ENCODE results near the gene NMT1.

DNA sequence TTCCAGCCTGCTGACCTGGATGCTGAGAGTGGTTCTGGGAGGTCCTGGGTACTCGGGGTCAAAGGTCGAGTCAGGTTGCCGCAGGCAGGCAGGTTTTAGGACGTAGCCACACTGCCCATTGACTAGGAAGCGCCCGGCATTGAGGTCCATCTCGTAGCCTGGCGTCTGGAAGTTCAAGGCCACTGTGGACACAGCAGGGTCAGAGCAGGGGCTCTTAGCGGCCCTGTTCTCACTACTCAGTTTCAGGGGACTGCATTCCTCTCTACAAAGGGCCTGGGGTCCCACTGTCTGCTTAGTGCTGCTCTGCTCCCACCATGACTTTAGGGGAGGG lies 52.3 kb downstream of the NMT1 start:
- TF ChIP-seq, protein P1, sequence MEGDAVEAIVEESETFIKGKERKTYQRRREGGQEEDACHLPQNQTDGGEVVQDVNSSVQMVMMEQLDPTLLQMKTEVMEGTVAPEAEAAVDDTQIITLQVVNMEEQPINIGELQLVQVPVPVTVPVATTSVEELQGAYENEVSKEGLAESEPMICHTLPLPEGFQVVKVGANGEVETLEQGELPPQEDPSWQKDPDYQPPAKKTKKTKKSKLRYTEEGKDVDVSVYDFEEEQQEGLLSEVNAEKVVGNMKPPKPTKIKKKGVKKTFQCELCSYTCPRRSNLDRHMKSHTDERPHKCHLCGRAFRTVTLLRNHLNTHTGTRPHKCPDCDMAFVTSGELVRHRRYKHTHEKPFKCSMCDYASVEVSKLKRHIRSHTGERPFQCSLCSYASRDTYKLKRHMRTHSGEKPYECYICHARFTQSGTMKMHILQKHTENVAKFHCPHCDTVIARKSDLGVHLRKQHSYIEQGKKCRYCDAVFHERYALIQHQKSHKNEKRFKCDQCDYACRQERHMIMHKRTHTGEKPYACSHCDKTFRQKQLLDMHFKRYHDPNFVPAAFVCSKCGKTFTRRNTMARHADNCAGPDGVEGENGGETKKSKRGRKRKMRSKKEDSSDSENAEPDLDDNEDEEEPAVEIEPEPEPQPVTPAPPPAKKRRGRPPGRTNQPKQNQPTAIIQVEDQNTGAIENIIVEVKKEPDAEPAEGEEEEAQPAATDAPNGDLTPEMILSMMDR (IDR thresholded peaks at IDR 0.05; ENCODE audit: low read length), result no peak
- TF ChIP-seq EZH2 (optimal IDR thresholded peaks at IDR 0.05; ENCODE audit: low read depth, low read length), result no peak
- TF ChIP-seq EZH2phosphoT487 (IDR thresholded peaks at IDR 0.05; ENCODE audit: low read length), result no peak

All from MM.1S (cell line).